NCI-H2029 (cell line): ENCODE data around the gene RUSC2.
"Not testable (repeated sequence)": the region's sequence is repeated elsewhere in the genome, so short reads cannot be mapped to it uniquely, and the experiment has no call there.

Source experiments
- DNase-seq: peaks from one replicate; lab custom pipeline; 2025; lab: John Stamatoyannopoulos, UW

The RUSC2 gene

GRCh38 chr9:35523556-35523955, 33.6 kb downstream of the RUSC2 start:
- not testable (repeated sequence) for DNase-seq

- DNase-seq = no peak
Observed at GRCh38 chr9:35526087-35526801, 36.3 kb downstream of the RUSC2 start.

DNA sequence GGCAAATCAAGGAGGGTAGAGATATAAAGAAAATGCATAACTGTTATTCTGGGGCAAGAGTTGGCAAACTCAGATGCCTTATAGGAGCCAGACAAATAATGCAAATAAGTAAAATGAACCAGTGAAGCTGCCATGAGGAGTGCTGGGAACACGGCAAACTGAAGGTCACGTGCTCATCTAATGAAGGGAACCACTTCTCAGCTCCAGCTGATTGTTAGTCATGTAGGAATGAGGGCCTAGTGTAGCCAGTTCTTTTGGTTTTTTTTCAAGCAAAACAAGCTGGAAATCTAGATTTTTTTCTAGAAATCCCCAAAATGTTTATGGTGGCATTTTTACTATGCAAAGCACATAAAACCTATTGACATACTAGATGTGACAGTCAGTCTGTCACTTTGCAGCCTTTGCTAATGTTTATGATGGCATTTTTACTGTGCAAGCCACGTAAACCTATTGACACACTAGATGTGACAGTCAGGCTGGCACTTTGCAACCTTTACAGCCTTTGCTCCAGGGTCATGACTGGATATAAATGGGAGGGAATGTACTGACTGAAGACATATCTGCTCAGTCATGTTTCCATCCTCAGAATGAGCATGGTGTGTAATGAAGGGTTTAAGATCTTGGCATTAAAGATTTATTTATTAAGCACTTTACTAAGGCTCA, 39.4 kb downstream of the RUSC2 start:
- no peak for DNase-seq

DNA sequence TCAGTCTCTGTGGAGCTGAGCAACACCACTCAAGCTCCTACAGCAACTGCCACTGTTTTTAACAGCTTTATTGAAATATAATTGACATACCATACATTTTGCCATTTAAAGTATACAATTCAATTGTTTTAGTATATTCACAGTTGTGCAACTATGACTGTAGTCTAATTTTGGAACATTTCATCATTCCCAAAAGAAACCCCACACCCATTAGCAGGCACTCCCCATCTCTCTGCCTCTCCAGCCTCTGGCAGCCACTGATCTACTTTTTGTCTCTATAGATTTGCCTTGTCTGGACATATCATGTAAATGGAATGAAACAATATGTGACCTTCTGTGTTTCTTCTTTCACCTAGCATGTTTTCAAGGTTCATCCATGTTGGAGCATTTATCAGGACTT, 43.5 kb downstream of the RUSC2 start:
- no peak for DNase-seq

DNA sequence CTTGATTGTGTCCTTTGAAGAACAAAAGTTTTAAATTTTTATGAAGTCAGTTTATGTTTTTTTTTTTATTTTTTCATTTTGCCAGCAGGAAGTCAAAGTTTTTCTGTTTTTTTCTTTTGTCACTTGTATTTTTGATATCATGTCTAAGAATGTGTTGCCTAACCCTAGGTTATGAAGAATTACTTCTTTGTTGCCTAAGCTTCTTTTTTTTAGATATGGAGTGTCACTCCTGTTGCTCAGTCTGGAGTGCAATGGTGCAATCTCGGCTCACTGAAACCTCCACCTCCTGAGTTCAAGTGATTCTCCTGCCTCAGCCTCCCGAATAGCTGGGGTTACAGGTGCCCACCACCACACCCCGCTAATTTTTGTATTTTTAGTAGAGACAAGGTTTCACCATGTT, 45.0 kb downstream of the RUSC2 start:
- DNase-seq = not testable (repeated sequence)

DNA sequence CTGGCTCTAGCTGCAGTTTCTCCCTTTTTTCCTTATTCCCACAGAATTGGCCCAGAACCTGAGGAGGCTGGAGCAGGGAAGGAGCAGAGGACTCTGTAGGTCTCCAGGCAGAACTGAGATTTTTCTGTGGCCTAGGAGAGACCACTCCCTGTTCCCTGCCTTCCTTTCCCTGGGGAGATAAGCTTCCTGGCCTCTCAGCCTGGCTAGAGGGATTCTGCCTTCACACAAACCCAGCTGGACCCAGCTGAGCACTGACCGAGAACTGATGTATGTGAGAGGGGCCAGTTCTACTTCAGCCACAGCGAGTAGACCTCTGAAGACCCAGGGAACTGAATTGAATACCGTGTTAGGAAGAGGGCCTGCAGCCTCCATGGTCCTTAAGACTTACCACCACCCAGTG, 48.0 kb downstream of the RUSC2 start:
- no peak for DNase-seq

- no peak for DNase-seq
Observed at GRCh38 chr9:35538361-35539234, 48.7 kb downstream of the RUSC2 start.
